Brain microvascular endothelial cell (primary cell): ENCODE measurements around the gene SH3BP4.

Experiments used
- DNase-seq: peaks from one replicate; pipeline ENCODE4 v3.0.0-alpha.2; 2020
- H3K27ac ChIP-seq: fragments of 250-450 bp; sonication (Bioruptor Pico); 2 replicates; pipeline ENCODE4 v1.5.1; 2020; ENCODE audit warnings: mild to moderate bottlenecking, moderate library complexity
- H3K27me3 ChIP-seq: fragments of 250-450 bp; sonication (Bioruptor Pico); replicated peaks from 2 replicates; pipeline ENCODE4 v1.5.1; 2020; ENCODE audit warnings: mild to moderate bottlenecking
- H3K36me3 ChIP-seq: fragments of 250-450 bp; sonication (Bioruptor Pico); replicated peaks from 2 replicates; pipeline ENCODE4 v1.5.1; 2020; ENCODE audit warnings: mild to moderate bottlenecking
- H3K4me3 ChIP-seq: 2 replicates; pipeline ENCODE4 v1.5.1; 2011; ENCODE audit warnings: low read depth, mild to moderate bottlenecking, control low read depth, low read length, moderate library complexity
- in situ Hi-C: cut with HindIII; loops from 2 replicates; pipeline ENCODE4 v1.10.0; 2017; ENCODE audit warnings: low sequenced_read_pairs, low pct_ligation_motif_present
- TF ChIP-seq, protein P1 (sequence below): IDR thresholded peaks from 2 replicates; pipeline ENCODE4 v1.5.1; 2011; ENCODE audit warnings: low read depth, mild to moderate bottlenecking, moderate library complexity, low read length, control low read depth, inconsistent platforms; ENCODE audit errors: missing control alignments

SH3BP4 gene

DNA sequence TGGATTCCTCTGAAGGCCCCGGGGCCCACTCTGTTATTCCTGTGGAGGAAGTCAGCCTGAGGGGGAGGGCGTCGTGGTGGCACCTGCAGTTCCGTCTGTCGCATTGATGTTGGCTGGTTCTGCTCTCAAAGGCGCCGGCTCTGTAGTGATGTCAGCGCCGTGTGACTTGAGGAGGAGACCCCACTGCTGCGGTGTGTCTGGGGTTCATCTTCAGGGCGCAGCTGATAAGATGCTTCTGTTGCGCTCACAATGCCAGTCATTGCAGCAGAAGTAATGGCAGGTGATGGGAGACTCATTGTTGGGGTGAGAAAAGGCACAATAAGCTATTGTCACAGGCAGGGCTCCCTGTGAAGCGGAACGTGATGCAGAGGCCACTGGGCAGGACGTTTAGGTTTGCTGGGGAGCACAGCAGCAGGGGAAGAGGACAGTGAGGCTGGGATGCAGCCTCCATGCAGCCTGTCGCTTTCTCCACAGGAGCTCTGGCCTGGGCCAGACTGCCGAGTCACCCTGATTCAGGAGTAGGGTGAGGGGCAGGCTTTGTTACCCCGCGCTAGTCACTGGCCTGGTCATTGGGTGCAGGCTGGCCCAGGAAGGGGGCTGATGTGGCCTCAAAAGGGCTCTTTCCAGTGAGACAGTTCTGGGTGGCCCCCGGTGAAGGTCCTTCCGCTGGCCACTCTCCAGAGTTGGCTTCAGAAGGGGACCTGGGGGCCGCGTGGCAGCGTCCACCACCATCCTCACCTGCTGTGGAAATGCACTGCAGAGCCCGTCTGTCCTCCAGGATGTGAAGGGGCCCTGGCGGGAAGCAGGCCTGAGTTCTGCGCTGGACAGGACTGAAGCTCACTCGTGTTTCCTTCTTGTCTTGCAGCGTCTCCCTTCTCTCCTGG lies 42.9 kb downstream of the SH3BP4 start:
- TF ChIP-seq, protein P1, sequence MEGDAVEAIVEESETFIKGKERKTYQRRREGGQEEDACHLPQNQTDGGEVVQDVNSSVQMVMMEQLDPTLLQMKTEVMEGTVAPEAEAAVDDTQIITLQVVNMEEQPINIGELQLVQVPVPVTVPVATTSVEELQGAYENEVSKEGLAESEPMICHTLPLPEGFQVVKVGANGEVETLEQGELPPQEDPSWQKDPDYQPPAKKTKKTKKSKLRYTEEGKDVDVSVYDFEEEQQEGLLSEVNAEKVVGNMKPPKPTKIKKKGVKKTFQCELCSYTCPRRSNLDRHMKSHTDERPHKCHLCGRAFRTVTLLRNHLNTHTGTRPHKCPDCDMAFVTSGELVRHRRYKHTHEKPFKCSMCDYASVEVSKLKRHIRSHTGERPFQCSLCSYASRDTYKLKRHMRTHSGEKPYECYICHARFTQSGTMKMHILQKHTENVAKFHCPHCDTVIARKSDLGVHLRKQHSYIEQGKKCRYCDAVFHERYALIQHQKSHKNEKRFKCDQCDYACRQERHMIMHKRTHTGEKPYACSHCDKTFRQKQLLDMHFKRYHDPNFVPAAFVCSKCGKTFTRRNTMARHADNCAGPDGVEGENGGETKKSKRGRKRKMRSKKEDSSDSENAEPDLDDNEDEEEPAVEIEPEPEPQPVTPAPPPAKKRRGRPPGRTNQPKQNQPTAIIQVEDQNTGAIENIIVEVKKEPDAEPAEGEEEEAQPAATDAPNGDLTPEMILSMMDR: no peak
- Histone ChIP-seq H3K27ac (no peak overlapping the region), H3K36me3 (peaks cover 12% of the 10 kb centered on the region), H3K27me3 (no peaks in the 10 kb centered on the region), H3K4me3 (no peak overlapping the region)
- no peak for DNase-seq
- in situ Hi-C loops: no loop called here

DNA sequence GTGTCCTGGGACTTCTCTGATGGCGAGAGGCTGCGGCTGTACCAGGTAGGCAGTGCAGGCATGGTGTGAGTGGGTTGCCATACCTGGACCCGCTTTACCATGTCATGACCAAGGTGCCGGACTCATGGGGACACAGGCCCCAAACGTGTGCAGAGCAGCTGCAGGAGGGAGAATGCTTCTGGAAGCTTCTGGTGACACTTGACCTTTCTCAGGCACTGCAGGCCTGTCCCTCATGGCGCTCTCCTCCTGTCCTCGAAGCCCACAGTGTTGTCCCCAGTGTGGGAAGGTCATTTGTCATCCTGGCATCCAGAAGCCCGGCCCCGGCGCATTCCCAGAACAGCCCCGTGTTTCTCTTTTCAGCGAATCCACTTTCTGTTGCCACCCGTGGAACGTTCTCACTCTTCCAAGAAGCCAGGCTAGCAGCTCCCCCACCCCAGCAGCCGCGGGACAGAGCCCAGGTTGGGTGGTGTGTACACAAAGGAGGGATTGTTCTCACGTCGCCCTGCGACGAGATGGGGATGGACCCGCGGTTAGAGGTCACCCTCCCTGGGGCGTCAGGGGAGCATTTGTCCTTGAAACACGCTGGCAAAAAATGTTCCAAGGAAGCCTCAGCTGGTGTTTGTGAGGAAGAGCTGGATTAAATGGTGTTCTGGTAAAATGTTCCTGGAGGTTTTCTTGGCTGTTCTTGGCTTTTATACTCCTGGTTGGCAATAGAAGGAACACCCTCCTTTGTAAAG lies 43.7 kb downstream of the SH3BP4 start:
- DNase-seq: no peak
- H3K27ac ChIP-seq: peak overlapping the region; percentile 37
- in situ Hi-C loops: no loop called here
- TF ChIP-seq, protein P1: no peak
- no peaks in the 10 kb centered on the region for H3K27me3 ChIP-seq
- no peak overlapping the region for H3K4me3 ChIP-seq
- H3K36me3 ChIP-seq: peaks cover 12% of the 10 kb centered on the region

DNA sequence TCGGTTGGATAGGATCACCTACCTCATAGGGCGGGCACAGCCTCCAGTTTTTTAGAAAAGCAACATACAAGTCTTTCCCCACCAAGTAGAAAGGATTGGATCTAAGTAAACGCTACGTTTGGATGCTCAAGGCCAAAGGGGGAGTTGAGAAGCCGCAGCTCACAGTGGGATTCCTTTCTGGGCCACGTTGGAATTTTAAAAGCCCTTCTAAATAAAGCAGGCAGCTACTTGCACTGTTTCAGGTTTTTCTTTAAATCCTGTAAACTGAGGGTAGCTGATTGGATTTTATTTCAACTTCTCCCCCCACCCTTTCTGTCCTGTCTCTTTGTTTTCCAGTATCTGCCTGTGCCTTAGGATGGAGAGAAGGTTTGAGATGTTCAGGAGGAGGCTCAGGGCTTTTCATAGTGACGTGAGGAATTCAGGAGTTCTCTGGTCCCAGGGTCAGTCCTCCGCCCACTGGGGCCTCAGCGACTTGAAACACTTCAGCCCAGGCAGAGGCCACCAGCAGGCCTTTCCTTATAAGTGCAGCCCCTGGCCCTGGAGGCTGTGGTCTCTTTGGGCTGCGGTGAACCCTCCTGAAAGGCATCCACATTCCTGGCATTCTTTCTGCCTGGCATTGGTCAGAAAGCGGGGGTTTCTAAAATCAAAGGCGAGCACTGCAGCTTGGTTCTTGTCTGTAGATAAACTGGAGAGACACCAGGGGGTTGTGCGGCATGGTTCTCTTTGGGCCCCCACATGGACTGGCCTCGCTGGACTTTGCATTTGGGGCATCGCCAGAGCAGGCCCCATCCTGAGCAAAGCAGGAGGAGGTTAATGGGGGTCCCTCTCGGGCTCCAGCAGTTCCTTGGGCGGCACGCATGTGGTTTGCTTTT lies 44.5 kb downstream of the SH3BP4 start:
- DNase-seq: peak; percentile 70
- H3K27me3 ChIP-seq: no peaks in the 10 kb centered on the region
- peaks cover 12% of the 10 kb centered on the region for H3K36me3 ChIP-seq
- TF ChIP-seq, protein P1: peak; percentile 56
- in situ Hi-C loops: no loop called here
- H3K27ac ChIP-seq: peak overlapping the region; percentile 37
- H3K4me3 ChIP-seq: no peak overlapping the region

DNA sequence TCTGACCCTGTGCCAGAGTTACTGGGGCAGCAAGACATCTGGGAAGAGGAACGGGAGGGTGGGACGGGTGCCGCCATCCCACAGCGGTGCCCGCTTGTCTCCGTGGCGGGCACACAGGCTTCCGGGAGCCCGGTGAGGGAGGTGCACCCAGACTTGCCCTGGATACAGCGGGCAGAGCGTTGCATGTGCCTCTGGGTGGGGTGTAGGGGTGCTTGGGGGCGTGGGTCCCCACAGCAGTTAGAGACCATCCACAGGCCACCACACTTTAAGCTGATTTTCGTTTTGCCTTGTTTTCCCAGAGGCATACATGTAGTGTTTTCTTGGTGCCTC lies 45.1 kb downstream of the SH3BP4 start:
- TF ChIP-seq, protein P1: no peak
- H3K4me3 ChIP-seq: no peak overlapping the region
- peaks cover 12% of the 10 kb centered on the region for H3K36me3 ChIP-seq
- DNase-seq: no peak
- in situ Hi-C loops: no loop called here
- peak overlapping the region; percentile 37 for H3K27ac ChIP-seq
- H3K27me3 ChIP-seq: no peaks in the 10 kb centered on the region

DNA sequence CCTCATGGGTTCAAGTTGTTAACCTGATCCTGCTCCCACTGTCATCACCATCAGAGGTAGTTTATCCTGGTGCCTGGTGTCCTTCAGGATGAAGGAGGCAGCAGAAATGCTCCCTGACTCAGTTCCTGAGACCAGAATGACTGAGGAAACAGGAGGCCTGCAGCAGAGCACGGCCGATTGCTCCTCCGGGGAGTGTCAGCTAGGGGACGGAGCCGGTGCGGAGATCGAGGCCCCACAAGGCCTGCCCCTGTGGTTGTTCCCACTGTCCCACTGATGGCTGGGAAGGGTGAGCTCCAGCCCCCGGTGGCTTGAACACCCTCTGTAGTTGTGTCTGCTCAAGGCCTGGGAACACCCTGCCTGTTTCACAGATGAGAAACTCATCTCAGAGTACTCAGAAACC lies 45.6 kb downstream of the SH3BP4 start:
- in situ Hi-C loops: no loop called here
- Histone ChIP-seq H3K27me3 (no peaks in the 10 kb centered on the region), H3K4me3 (no peak overlapping the region), H3K27ac (peak overlapping the region; percentile 37), H3K36me3 (peaks cover 13% of the 10 kb centered on the region)
- TF ChIP-seq, protein P1: no peak
- no peak for DNase-seq
